Bronchial epithelial cell (primary cell): ENCODE measurements around the gene PLEKHA7. TPM values are rescaled to one million over a fixed set of nuclear protein-coding genes. Genes with fewer than 3 reads are reported as not detected.

Source experiments
- DNase-seq: peaks from one replicate; pipeline ENCODE4 v3.0.0-alpha.2; 2010; ENCODE audit warnings: low read depth
- FAIRE-seq: peaks from 2 replicates; lab custom pipeline; 2011; peaks lifted over from hg19 to GRCh38; lab: Jason Lieb, UNC
- H3K27me3 ChIP-seq: 2 replicates; pipeline ENCODE4 v1.5.1; 2011; ENCODE audit warnings: low read length; ENCODE audit not compliant: control insufficient read depth, insufficient read depth
- H3K36me3 ChIP-seq: 2 replicates; pipeline ENCODE4 v1.5.1; 2011; ENCODE audit warnings: low read length; ENCODE audit not compliant: control insufficient read depth, insufficient read depth
- H3K4me3 ChIP-seq: 2 replicates; pipeline ENCODE4 v1.5.1; 2011; ENCODE audit warnings: mild to moderate bottlenecking, low read depth, low read length, control low read depth
- total RNA-seq: library from RNA; depleted of rRNA; stranded (reverse); fragments of >200 nt; gene quantifications from 2 replicates; pipeline ENCODE4 v1.2.1, GENCODE V29; 2014
- TF ChIP-seq, protein P1 (sequence below): IDR thresholded peaks from 2 replicates; pipeline ENCODE4 v1.5.1; 2011; ENCODE audit warnings: mild to moderate bottlenecking, moderate library complexity, low read length, control low read depth, inconsistent platforms; ENCODE audit not compliant: insufficient read depth, severe bottlenecking

PLEKHA7 gene
- total RNA-seq, 1 donor from 2014 or later = 2.4 TPM

DNA sequence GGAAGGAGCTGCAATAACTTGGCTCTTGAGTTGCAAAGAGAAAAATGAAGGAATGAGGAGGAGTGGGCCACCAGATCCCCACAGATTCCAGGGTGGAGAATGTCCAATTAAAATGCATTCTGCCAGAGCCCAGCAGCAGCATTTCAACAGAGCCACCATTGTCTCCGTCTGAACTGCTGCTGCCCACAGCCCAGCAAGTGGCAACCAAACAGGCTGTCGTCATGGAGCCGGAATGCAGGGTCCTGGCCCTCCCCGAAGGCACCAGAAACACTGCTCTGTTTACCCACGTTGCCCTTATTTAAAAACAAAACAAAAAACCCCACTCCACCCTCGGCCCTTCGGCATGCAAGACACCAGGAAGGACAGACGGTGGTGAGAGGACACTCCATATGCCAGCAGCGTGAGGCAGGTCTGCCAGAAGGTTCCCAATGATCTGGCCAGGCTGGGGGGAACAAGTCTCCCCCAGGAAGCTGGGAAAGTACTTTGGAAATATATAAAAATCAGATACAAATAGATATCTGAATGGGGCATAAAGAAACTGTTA lies 32.5 kb downstream of the PLEKHA7 start:
- Histone ChIP-seq H3K36me3 (no peaks in the 10 kb centered on the region), H3K4me3 (no peak overlapping the region), H3K27me3 (no peaks in the 10 kb centered on the region)
- FAIRE-seq = no peak
- no peak for DNase-seq
- TF ChIP-seq, protein P1, sequence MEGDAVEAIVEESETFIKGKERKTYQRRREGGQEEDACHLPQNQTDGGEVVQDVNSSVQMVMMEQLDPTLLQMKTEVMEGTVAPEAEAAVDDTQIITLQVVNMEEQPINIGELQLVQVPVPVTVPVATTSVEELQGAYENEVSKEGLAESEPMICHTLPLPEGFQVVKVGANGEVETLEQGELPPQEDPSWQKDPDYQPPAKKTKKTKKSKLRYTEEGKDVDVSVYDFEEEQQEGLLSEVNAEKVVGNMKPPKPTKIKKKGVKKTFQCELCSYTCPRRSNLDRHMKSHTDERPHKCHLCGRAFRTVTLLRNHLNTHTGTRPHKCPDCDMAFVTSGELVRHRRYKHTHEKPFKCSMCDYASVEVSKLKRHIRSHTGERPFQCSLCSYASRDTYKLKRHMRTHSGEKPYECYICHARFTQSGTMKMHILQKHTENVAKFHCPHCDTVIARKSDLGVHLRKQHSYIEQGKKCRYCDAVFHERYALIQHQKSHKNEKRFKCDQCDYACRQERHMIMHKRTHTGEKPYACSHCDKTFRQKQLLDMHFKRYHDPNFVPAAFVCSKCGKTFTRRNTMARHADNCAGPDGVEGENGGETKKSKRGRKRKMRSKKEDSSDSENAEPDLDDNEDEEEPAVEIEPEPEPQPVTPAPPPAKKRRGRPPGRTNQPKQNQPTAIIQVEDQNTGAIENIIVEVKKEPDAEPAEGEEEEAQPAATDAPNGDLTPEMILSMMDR = no peak

DNA sequence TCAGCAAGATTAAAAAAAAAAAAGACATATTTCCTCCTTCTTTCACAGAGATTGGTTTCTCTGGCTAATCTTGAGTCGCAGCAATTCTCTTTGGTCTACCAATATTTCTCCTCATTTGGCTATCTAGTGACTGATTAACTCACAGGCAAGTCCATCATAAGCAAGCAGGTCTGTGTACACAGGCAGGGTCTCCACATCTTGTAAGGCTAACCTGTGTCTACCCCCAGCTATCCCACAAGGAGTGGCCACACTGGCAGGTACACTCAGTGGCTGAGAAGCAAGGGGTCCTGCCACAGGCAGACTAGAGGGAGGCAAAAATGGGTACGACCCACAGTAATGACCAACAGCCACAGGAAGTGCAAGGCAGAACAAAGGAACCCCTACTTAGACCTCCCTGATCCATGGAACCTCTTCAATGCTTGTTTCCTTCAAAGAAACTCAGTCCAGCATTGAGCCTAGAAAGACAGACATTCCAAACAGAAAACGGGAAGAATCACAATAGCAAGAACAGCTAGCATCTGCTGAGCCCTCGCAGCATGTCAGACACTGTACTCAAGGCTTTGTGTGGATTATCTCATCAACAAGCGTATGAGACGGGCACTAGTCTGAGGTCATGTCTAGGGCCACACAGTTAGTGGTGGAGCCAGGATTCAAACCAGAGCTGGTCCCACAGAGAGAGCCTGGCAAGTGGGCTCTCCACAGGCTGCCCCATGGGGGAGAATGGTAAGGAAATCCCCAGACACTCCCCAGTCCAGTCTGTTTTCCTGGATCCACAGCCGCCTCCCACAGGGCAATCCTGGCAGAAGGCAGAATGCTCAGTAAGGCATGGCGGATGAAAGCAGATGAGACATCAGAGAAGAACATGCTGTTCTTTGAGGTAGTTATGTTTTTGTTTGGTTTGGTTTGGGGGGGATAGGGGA lies 34.3 kb downstream of the PLEKHA7 start:
- Histone ChIP-seq H3K27me3 (no peaks in the 10 kb centered on the region), H3K4me3 (no peak overlapping the region), H3K36me3 (no peaks in the 10 kb centered on the region)
- DNase-seq (no peak), FAIRE-seq (peak; percentile 7)
- TF ChIP-seq, protein P1 = no peak

DNA sequence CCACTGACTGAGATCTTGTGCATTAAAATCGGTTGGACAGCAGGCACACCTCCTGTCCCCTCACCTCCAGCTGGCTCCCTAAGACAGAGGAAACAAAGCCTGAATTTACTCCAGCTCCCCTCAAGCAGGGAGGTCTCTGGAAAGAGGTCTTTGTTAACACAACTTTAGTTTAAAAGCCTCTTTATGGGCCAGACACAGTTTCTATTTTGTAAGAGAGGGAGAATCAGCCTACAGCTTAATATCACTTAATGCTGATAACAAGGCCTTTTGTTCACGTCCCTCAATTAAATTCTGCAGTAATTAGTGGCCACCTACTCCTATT lies 36.3 kb downstream of the PLEKHA7 start:
- DNase-seq = no peak
- no peak for FAIRE-seq
- H3K27me3 ChIP-seq = no peaks in the 10 kb centered on the region
- H3K36me3 ChIP-seq = no peaks in the 10 kb centered on the region
- TF ChIP-seq, protein P1 = no peak
- no peak overlapping the region for H3K4me3 ChIP-seq

DNA sequence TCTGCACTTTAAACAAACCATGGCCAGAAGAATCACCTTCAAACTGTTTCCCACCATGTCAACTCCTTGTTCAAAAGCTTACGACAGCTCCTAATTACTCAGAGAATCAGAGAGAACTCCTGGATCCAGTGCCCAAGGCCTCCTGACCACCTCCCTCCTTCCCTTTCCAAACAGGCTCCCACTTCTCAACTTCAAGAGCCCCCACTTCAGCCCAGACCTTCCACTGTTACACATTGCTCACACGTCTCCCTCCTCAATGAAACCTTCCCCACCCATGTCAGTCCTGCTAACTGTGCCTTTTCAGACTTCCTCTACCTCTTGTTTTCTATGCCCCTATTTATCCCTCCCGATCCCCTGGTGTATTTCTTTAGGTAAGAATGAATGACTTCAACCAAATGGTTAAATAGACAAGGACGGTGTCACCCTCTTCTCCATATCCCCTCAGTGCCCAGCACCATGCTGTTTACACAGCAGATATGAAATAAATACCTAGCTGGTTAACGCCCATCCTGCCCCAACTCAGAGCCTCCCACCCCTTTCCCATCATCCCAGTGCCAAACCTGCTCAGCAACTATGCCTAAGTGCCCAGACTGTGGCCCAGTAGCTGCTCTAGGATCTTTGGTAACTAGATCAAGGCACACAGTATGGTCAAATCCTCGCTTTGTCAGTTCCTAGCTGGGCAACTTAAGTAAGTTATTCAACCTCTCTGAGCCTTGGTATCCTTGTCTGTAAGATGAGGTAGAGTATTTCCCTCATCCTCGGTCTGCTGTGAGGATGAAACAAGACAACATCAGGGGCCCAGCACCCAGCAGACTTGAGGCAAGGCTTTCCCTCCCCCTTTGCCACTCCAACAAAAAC lies 36.8 kb downstream of the PLEKHA7 start:
- H3K36me3 ChIP-seq = no peaks in the 10 kb centered on the region
- FAIRE-seq (no peak), DNase-seq (peak; percentile 17)
- H3K4me3 ChIP-seq = no peak overlapping the region
- H3K27me3 ChIP-seq = no peaks in the 10 kb centered on the region
- TF ChIP-seq, protein P1 = no peak

DNA sequence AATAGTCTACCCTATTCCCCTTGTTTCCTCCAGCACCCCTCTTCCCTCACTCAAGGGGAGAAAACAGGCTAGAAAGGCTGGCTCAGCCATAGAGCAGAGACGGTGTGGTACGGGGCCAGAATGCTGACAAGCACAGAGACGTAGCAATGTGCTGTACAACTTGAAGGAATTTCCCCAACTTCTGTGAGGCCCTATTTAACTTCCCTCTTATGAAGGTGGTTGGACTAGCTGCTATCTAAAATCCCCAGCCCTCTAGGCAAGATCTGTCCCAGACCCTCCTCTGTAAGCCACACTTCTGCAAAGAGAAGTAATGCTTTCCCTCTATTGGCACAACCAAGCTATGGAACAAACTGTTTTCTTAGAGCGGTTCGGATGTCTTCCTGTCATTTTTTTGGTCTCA lies 37.8 kb downstream of the PLEKHA7 start:
- Histone ChIP-seq H3K4me3 (no peak overlapping the region), H3K27me3 (no peaks in the 10 kb centered on the region), H3K36me3 (no peaks in the 10 kb centered on the region)
- no peak for DNase-seq
- TF ChIP-seq, protein P1 = no peak
- FAIRE-seq = no peak
